Ovary (tissue), 3 donors: ENCODE measurements around the gene ALK.

Experiments used
- EP300 ChIP-seq: sonication (generic); formaldehyde crosslinking; IDR thresholded peaks from one replicate; pipeline ENCODE4 v1.6.1; 2017; ENCODE audit warnings: antibody characterized with exemption
- POLR2A ChIP-seq: fragments of 450-650 bp; IDR thresholded peaks from one replicate; pipeline ENCODE4 v1.6.1; 2017; ENCODE audit warnings: antibody characterized with exemption, mild to moderate bottlenecking, moderate library complexity
- TF ChIP-seq, protein P1 (sequence below), 3 donors: fragments of 450-650 bp in 2 of 3; fragments of 200-600 bp in 1 of 3; IDR thresholded peaks; one replicate each; pipeline versions ENCODE4 v1.5.1 to v1.8.0; 2016 to 2022; ENCODE audit warnings: antibody characterized with exemption in 3 of 3, mild to moderate bottlenecking in 1 of 3
- donor health status: DM: no; HTN: no; CAD: no.

DNA sequence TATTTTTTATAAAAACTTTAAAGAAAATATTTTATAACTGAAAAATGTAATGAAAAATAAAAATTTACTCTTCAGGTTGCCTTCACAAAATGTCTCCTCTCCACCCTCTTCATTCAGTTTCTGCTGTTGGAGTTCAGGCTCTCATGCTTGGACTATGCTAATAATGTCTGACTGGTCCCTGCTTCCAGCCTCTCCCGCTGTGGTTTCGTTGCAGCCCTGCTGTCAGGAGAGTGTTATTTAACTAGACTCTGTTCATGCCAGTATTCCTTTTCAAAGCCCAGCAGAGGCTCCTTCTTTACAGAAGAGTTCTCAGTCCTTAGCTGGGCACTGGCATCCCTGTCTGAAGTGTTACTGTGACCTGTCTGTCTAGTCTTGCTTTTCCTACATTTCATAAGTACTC, 765.8 kb downstream of the ALK start:
- TF ChIP-seq, protein P1, sequence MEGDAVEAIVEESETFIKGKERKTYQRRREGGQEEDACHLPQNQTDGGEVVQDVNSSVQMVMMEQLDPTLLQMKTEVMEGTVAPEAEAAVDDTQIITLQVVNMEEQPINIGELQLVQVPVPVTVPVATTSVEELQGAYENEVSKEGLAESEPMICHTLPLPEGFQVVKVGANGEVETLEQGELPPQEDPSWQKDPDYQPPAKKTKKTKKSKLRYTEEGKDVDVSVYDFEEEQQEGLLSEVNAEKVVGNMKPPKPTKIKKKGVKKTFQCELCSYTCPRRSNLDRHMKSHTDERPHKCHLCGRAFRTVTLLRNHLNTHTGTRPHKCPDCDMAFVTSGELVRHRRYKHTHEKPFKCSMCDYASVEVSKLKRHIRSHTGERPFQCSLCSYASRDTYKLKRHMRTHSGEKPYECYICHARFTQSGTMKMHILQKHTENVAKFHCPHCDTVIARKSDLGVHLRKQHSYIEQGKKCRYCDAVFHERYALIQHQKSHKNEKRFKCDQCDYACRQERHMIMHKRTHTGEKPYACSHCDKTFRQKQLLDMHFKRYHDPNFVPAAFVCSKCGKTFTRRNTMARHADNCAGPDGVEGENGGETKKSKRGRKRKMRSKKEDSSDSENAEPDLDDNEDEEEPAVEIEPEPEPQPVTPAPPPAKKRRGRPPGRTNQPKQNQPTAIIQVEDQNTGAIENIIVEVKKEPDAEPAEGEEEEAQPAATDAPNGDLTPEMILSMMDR (IDR thresholded peaks at IDR 0.05), result no peak
- no peak for TF ChIP-seq POLR2A
- no peak for TF ChIP-seq EP300
